K562 (cell line): Measurements from ENCODE around the gene SNX9. TPM values are rescaled to one million over a fixed set of nuclear protein-coding genes. Genes with fewer than 3 reads are reported as not detected.

Experiments
- ARID1B ChIP-seq: fragments of 450-650 bp; IDR thresholded peaks from 2 replicates; pipeline ENCODE4 v1.6.1; 2016; ENCODE audit warnings: antibody characterized with exemption, mild to moderate bottlenecking, inconsistent platforms
- CHD1 ChIP-seq: fragments of 200-600 bp; sonication (generic); IDR thresholded peaks from one replicate; pipeline ENCODE4 v1.6.1; 2012; ENCODE audit warnings: mild to moderate bottlenecking, moderate library complexity, low read length, inconsistent platforms
- E2F1 ChIP-seq: sonication (generic); formaldehyde crosslinking; IDR thresholded peaks from 2 replicates; pipeline ENCODE4 v1.8.1; 2023; ENCODE audit warnings: mild to moderate bottlenecking, missing genetic modification reagents, moderate library complexity
- ELF2 ChIP-seq: fragments of 250-450 bp; sonication (Bioruptor Pico); IDR thresholded peaks from 2 replicates; pipeline ENCODE4 v1.5.0; 2021; ENCODE audit warnings: mild to moderate bottlenecking
- EP300 ChIP-seq: IDR thresholded peaks from 2 replicates; pipeline ENCODE4 v1.6.1; 2012; ENCODE audit warnings: low read length, improper control_type of control experiment
- JUNB ChIP-seq: fragments of 450-650 bp; formaldehyde crosslinking; conservative IDR thresholded peaks from 2 replicates; pipeline ENCODE4 v1.4.0; 2020; ENCODE audit warnings: mild to moderate bottlenecking
- KAT8 ChIP-seq: fragments of 450-650 bp; IDR thresholded peaks from 2 replicates; pipeline ENCODE4 v1.6.1; 2016; ENCODE audit warnings: low read depth, mild to moderate bottlenecking
- MAFG ChIP-seq: fragments of 450-650 bp; conservative IDR thresholded peaks from 2 replicates; pipeline ENCODE4 v1.6.1; 2016; ENCODE audit warnings: missing genetic modification characterization, missing compliant biosample characterization
- MNT ChIP-seq, 2 experiments: fragments of 450-650 bp; conservative IDR thresholded peaks; 2 replicates each; pipeline ENCODE4 v1.6.1; 2017; ENCODE audit warnings: mild to moderate bottlenecking in 2 of 2, moderate library complexity in 2 of 2
- NCOR1 ChIP-seq: fragments of 450-650 bp; IDR thresholded peaks from 2 replicates; pipeline ENCODE4 v1.6.1; 2016; ENCODE audit warnings: mild to moderate bottlenecking, moderate library complexity
- NONO ChIP-seq, 2 experiments: fragments of 200-400 bp in 1 of 2; fragments of 450-650 bp in 1 of 2; formaldehyde crosslinking in 1 of 2; IDR thresholded peaks; 2 replicates each; pipeline ENCODE4 v1.6.1; 2017; ENCODE audit warnings: low read depth in 2 of 2, mild to moderate bottlenecking in 2 of 2, moderate library complexity in 2 of 2, low read length in 1 of 2
- NR2F6 ChIP-seq: fragments of 450-650 bp; formaldehyde crosslinking; IDR thresholded peaks from 2 replicates; pipeline ENCODE4 v1.4.0; 2020; ENCODE audit warnings: mild to moderate bottlenecking
- RBM34 ChIP-seq: fragments of 200-400 bp; formaldehyde crosslinking; IDR thresholded peaks from 2 replicates; pipeline ENCODE4 v1.6.1; 2018; ENCODE audit warnings: low read length, borderline replicate concordance; ENCODE audit not compliant: insufficient read depth
- SMARCC2 ChIP-seq: fragments of 450-650 bp; IDR thresholded peaks from 2 replicates; pipeline ENCODE4 v1.6.1; 2017; ENCODE audit warnings: antibody characterized with exemption, moderate library complexity, mild to moderate bottlenecking, low read depth
- SPI1 ChIP-seq: IDR thresholded peaks from 2 replicates; pipeline ENCODE4 v1.6.1; 2011; ENCODE audit warnings: low read depth, low read length, control low read depth, borderline replicate concordance
- TAL1 ChIP-seq: fragments of 450-650 bp; IDR thresholded peaks from 2 replicates; pipeline ENCODE4 v1.6.1; 2016; ENCODE audit warnings: mild to moderate bottlenecking
- TCF15 ChIP-seq: fragments of 250-450 bp; sonication (Bioruptor Pico); IDR thresholded peaks from 2 replicates; pipeline ENCODE4 v1.8.0; 2022; ENCODE audit warnings: moderate library complexity, mild to moderate bottlenecking, inconsistent platforms
- TCF3 ChIP-seq: sonication (generic); formaldehyde crosslinking; IDR thresholded peaks from 2 replicates; pipeline ENCODE4 v1.4.0; 2020; ENCODE audit warnings: mild to moderate bottlenecking, missing genetic modification reagents
- ZNF311 ChIP-seq: fragments of 250-450 bp; sonication (Bioruptor Pico); IDR thresholded peaks from 2 replicates; pipeline ENCODE4 v1.4.0; 2020; ENCODE audit warnings: mild to moderate bottlenecking, moderate library complexity
- ZNF316 ChIP-seq: fragments of 450-650 bp; IDR thresholded peaks from 2 replicates; pipeline ENCODE4 v1.6.1; 2016
- ZNF324 ChIP-seq: fragments of 250-450 bp; sonication (Bioruptor Pico); IDR thresholded peaks from 2 replicates; pipeline ENCODE4 v1.4.0; 2020; ENCODE audit warnings: mild to moderate bottlenecking
- ZNF57 ChIP-seq: fragments of 450-650 bp; formaldehyde crosslinking; IDR thresholded peaks from 2 replicates; pipeline ENCODE4 v1.4.0; 2020; ENCODE audit warnings: mild to moderate bottlenecking, moderate library complexity
- ZNF644 ChIP-seq: fragments of 200-800 bp; sonication (Bioruptor generic); IDR thresholded peaks from 2 replicates; pipeline ENCODE4 v1.6.1; 2016; ENCODE audit warnings: low read depth, missing genetic modification characterization, missing compliant biosample characterization
- ZNF778 ChIP-seq: fragments of 450-650 bp; formaldehyde crosslinking; IDR thresholded peaks from 2 replicates; pipeline ENCODE4 v1.4.0; 2020; ENCODE audit warnings: mild to moderate bottlenecking, moderate library complexity
- polyA plus RNA-seq, 8 experiments: library from polyadenylated mRNA; depleted of rRNA in 4 of 8; stranded (reverse) in 5 of 8; unstranded in 3 of 8; fragments of >200 nt; fragmentation: Nextera tagmentation in 2 of 8; fragmentation: Illumina TruSeq in 1 of 8; extraction: Ambion mirVana in 2 of 8; extraction: Trizol in 1 of 8; gene quantifications; 2 replicates each; pipeline versions ENCODE4 v1.2.1 to v1.2.3, GENCODE V29; 2011 to 2014; ENCODE audit warnings: inconsistent platforms in 1 of 8, missing spikeins in 1 of 8
- total RNA-seq, 7 experiments: library from RNA; depleted of rRNA in 6 of 7; stranded (reverse); fragments of >200 nt in 6 of 7; fragmentation: Illumina TruSeq in 2 of 7; extraction: Trizol in 2 of 7; gene quantifications; 2 replicates each; pipeline versions ENCODE4 v1.2.1 to v1.2.3, GENCODE V29; 2011 to 2021; ENCODE audit warnings: low replicate concordance in 1 of 7

Gene SNX9
- total and polyA plus RNA-seq, 9 of the 15 experiments (the other 6 are each of a cell fraction or from before 2014, with no cell fraction given) = 6.0 to 81.7 (median 57.1) TPM

- TF ChIP-seq RBM34 (no peak), SMARCC2 (peak; percentile 25; the same call in 1 of the 2 replicates), CHD1 (no peak), MNT (conservative IDR thresholded peaks at IDR 0.05) (no peak), NR2F6 (CRISPR knock-in tag) (no peak), ELF2 (CRISPR knock-in tag) (no peak), TCF15 (CRISPR knock-in tag) (no peak), ZNF57 (CRISPR knock-in tag) (no peak), EP300 (peak; percentile 45; the same call in 1 of the 2 replicates), JUNB (CRISPR knock-in tag) (no peak), E2F1 (no peak), ARID1B (peak; percentile 78), ZNF778 (CRISPR knock-in tag) (no peak), TAL1 (peak; percentile 53), ZNF644 (no peak), ZNF324 (CRISPR knock-in tag) (no peak), ZNF316 (peak; percentile 79), MAFG (tag) (peak; percentile 73), NONO (IDR thresholded peaks at IDR 0.05; ENCODE audit: low read depth in 2 of 2, low read length in 1 of 2) (no peak), TCF3 (CRISPR knock-in tag) (peak; percentile 74), ZNF311 (CRISPR knock-in tag) (no peak), NCOR1 (peak; percentile 41; the same call in 1 of the 2 replicates), KAT8 (no peak), SPI1 (peak; percentile 44; the same call in 1 of the 2 replicates)
Measured at GRCh38 chr6:157964100-157964499, 141.1 kb downstream of the SNX9 start (continued).
